ENCODE measurements around the gene TMEFF2. TPM values are rescaled to one million over a fixed set of nuclear protein-coding genes. Genes with fewer than 3 reads are reported as not detected.

The TMEFF2 gene
- total RNA-seq, 3 donors from 2014 or later (not counting 1 experiment from before 2014, with no cell fraction given) = not detected

GRCh38 chr2:192013211-192013610, 181.5 kb downstream of the TMEFF2 start:
- Histone ChIP-seq H3K9me3 (ENCODE audit: control insufficient read depth, insufficient read depth, low read length) (no peaks in the 10 kb centered on the region), H3K36me3 (ENCODE audit: control insufficient read depth, insufficient read depth, low read length) (no peaks in the 10 kb centered on the region), H3K27me3 (ENCODE audit: control insufficient read depth, insufficient read depth, low read length) (no peaks in the 10 kb centered on the region), H3K4me1 (ENCODE audit: control insufficient read depth, insufficient read depth, low read length) (no peaks in the 10 kb centered on the region), H3K4me3 (ENCODE audit: low read length) (no peak overlapping the region), H3K27ac (ENCODE audit: low read length) (no peak overlapping the region)
- DNase-seq = no peak
- H3K4me3 Mint-ChIP-seq = no peak overlapping the region
- peaks cover 0 to 3% of the 10 kb centered on the region in 2 donors for H3K27me3 Mint-ChIP-seq (ENCODE audit: low read depth in 2 of 2)
- H3K4me1 Mint-ChIP-seq = no peaks in the 10 kb centered on the region
- H3K27ac Mint-ChIP-seq = no peak overlapping the region
- H3K9me3 Mint-ChIP-seq = no peaks in the 10 kb centered on the region
- no peaks in the 10 kb centered on the region for H3K36me3 Mint-ChIP-seq
- TF ChIP-seq CTCF (IDR thresholded peaks at IDR 0.05) = no peak
- intact Hi-C loops (cut with micrococcal nuclease) = no loop called here
- ATAC-seq = no peak
- 93% methylated on average over 6 of the region's 6 CpGs for WGBS (ENCODE audit: insufficient coverage)

GRCh38 chr2:192011196-192011595, 183.5 kb downstream of the TMEFF2 start:
- H3K27me3 ChIP-seq (ENCODE audit: control insufficient read depth, insufficient read depth, low read length) = no peaks in the 10 kb centered on the region
- no peak for ATAC-seq
- no peak for DNase-seq

GRCh38 chr2:192010073-192010472, 184.7 kb downstream of the TMEFF2 start:
- peaks cover 0 to 3% of the 10 kb centered on the region in 2 donors for H3K27me3 Mint-ChIP-seq (ENCODE audit: low read depth in 2 of 2)
- intact Hi-C loops (cut with micrococcal nuclease) = no loop called here
- Histone ChIP-seq H3K4me3 (ENCODE audit: low read length) (no peak overlapping the region), H3K36me3 (ENCODE audit: control insufficient read depth, insufficient read depth, low read length) (no peaks in the 10 kb centered on the region), H3K4me1 (ENCODE audit: control insufficient read depth, insufficient read depth, low read length) (no peaks in the 10 kb centered on the region), H3K27me3 (ENCODE audit: control insufficient read depth, insufficient read depth, low read length) (no peaks in the 10 kb centered on the region), H3K27ac (ENCODE audit: low read length) (no peak overlapping the region), H3K9me3 (ENCODE audit: control insufficient read depth, insufficient read depth, low read length) (no peaks in the 10 kb centered on the region)
- peak in 1 of 3 donors; percentile 28 for ATAC-seq
- no peak for DNase-seq
- H3K4me3 Mint-ChIP-seq = no peak overlapping the region
- no peak for TF ChIP-seq CTCF (IDR thresholded peaks at IDR 0.05)
- no peaks in the 10 kb centered on the region for H3K9me3 Mint-ChIP-seq
- H3K27ac Mint-ChIP-seq = no peak overlapping the region
- no peaks in the 10 kb centered on the region for H3K36me3 Mint-ChIP-seq
- no peaks in the 10 kb centered on the region for H3K4me1 Mint-ChIP-seq
- 23% methylated on average over 5 of the region's 5 CpGs for WGBS (ENCODE audit: insufficient coverage)

More at GRCh38 chr2:192011196-192011595, 183.5 kb downstream of the TMEFF2 start:
- Mint-ChIP-seq H3K27me3 (ENCODE audit: low read depth in 2 of 2) (peaks cover 0 to 3% of the 10 kb centered on the region in 2 donors), H3K27ac (no peak overlapping the region), H3K36me3 (no peaks in the 10 kb centered on the region), H3K4me1 (no peaks in the 10 kb centered on the region), H3K9me3 (no peaks in the 10 kb centered on the region), H3K4me3 (no peak overlapping the region)
- Histone ChIP-seq H3K4me3 (ENCODE audit: low read length) (no peak overlapping the region), H3K9me3 (ENCODE audit: control insufficient read depth, insufficient read depth, low read length) (no peaks in the 10 kb centered on the region), H3K4me1 (ENCODE audit: control insufficient read depth, insufficient read depth, low read length) (no peaks in the 10 kb centered on the region), H3K36me3 (ENCODE audit: control insufficient read depth, insufficient read depth, low read length) (no peaks in the 10 kb centered on the region), H3K27ac (ENCODE audit: low read length) (no peak overlapping the region)
- 84% methylated on average over 1 of the region's 1 CpG for WGBS (ENCODE audit: insufficient coverage)
- intact Hi-C loops (cut with micrococcal nuclease) = no loop called here
- no peak for TF ChIP-seq CTCF (IDR thresholded peaks at IDR 0.05)

- Histone ChIP-seq H3K9me3 (ENCODE audit: control insufficient read depth, insufficient read depth, low read length) (no peaks in the 10 kb centered on the region), H3K27me3 (ENCODE audit: control insufficient read depth, insufficient read depth, low read length) (no peaks in the 10 kb centered on the region), H3K27ac (ENCODE audit: low read length) (no peak overlapping the region), H3K4me1 (ENCODE audit: control insufficient read depth, insufficient read depth, low read length) (no peaks in the 10 kb centered on the region), H3K4me3 (ENCODE audit: low read length) (no peak overlapping the region), H3K36me3 (ENCODE audit: control insufficient read depth, insufficient read depth, low read length) (no peaks in the 10 kb centered on the region)
- intact Hi-C loops (cut with micrococcal nuclease) = no loop called here
- Mint-ChIP-seq H3K27ac (no peak overlapping the region), H3K4me1 (no peaks in the 10 kb centered on the region), H3K27me3 (ENCODE audit: low read depth in 2 of 2) (peaks cover 0 to 3% of the 10 kb centered on the region in 2 donors), H3K4me3 (no peak overlapping the region), H3K36me3 (no peaks in the 10 kb centered on the region), H3K9me3 (no peaks in the 10 kb centered on the region)
- 84% methylated on average over 4 of the region's 5 CpGs for WGBS (ENCODE audit: insufficient coverage)
- no peak for ATAC-seq
- no peak for DNase-seq
- TF ChIP-seq CTCF (IDR thresholded peaks at IDR 0.05) = no peak
Measured at GRCh38 chr2:192007581-192008228, 187.0 kb downstream of the TMEFF2 start.

Measured in natural killer cell (primary cell).